Measurements from ENCODE around the gene OR7C2.

- TF ChIP-seq CTCF (IDR thresholded peaks at IDR 0.05; ENCODE audit: poor library complexity, severe bottlenecking) = no peak
- no peak for TF ChIP-seq MXI1 (conservative IDR thresholded peaks at IDR 0.05; ENCODE audit: poor library complexity, severe bottlenecking)
- no peak for TF ChIP-seq EZH2 (IDR thresholded peaks at IDR 0.05; ENCODE audit: borderline replicate concordance, insufficient read depth, low read length, poor library complexity, severe bottlenecking)
- TF ChIP-seq SMC3 (conservative IDR thresholded peaks at IDR 0.05; ENCODE audit: poor library complexity) = no peak
- no peak for TF ChIP-seq POLR2AphosphoS5 (IDR thresholded peaks at IDR 0.05)
- TF ChIP-seq TAF1 (IDR thresholded peaks at IDR 0.05; ENCODE audit: low read depth) = no peak
- no peak for TF ChIP-seq REST (IDR thresholded peaks at IDR 0.05; ENCODE audit: borderline replicate concordance)
- TF ChIP-seq EP300 (conservative IDR thresholded peaks at IDR 0.05; ENCODE audit: poor library complexity, severe bottlenecking) = no peak
Observed at GRCh38 chr19:14957464-14957863, 16.2 kb downstream of the OR7C2 start.

Measured in neural cell (in vitro differentiated cells).